Measurements from ENCODE around the gene EPS15. TPM values are rescaled to one million over a fixed set of nuclear protein-coding genes. Genes with fewer than 3 reads are reported as not detected.

EPS15 gene
- total and polyA plus RNA-seq, 10 of the 15 experiments (the other 5 are each of a cell fraction or from before 2014, with no cell fraction given): 24.7 to 87.8 (median 56.3) TPM

- WGBS (ENCODE audit: insufficient coverage, insufficient replicate concordance, low lambda C conversion rate, missing lambda C conversion rate): 0% methylated on average over 3 of the region's 3 CpGs
- RAD21 ChIA-PET (ENCODE audit: unreplicated experiment): interaction anchor here (1.3 to 7.2 kb wide), 10 partner anchors 9 to 220 kb away, joined by 4 to 111 read pairs (median 6); partner anchors contain the start of gene EPS15
- POLR2A ChIA-PET: interaction anchor here (1.1 to 6.8 kb wide), 6 partner anchors 10 to 62 kb away, joined by 3 to 83 read pairs (median 6); partner anchors contain the start of gene EPS15
- Histone ChIP-seq H3K27me3 (replicated peaks in 1 of 2; ENCODE audit: control insufficient read depth in 2 of 2, insufficient read depth in 2 of 2, low read length in 1 of 2) (no peaks in the 10 kb centered on the region), H3K36me3 (ENCODE audit: control insufficient read depth in 2 of 2, insufficient read depth in 2 of 2, low read length in 1 of 2) (peaks cover 0 to 2% of the 10 kb centered on the region in 2 experiments; a peak in 1 of 4 replicates), H3K4me1 (ENCODE audit: control insufficient read depth, insufficient read depth, low read length) (peaks cover 37% of the 10 kb centered on the region), H2AFZ (ENCODE audit: control insufficient read depth, low read depth, low read length) (no peak overlapping the region; the same call in 1 of the 2 replicates), H3K27ac (ENCODE audit: control insufficient read depth, insufficient read depth) (peak overlapping the region; percentile 74), H3K9me3 (replicated peaks; ENCODE audit: control insufficient read depth, insufficient read depth, low read length) (no peaks in the 10 kb centered on the region; the same call in 1 of the 3 replicates), H3K9ac (ENCODE audit: control insufficient read depth, insufficient read depth, low read length) (0 out of 2 replicates have a peak overlapping the region, but pooled peaks have one; percentile 27), H4K20me1 (ENCODE audit: control insufficient read depth, insufficient read depth) (no peaks in the 10 kb centered on the region), H3K4me3 (peak overlapping the region; percentile 25; the same call in 1 of the 2 replicates), H3K79me2 (ENCODE audit: control insufficient read depth, insufficient read depth, low read length) (peaks cover 97% of the 10 kb centered on the region), H3K4me2 (ENCODE audit: control insufficient read depth, insufficient read depth) (peak overlapping the region; percentile 75)
- BruUV-seq (replicated peaks): no TSS peak
- no peak for FAIRE-seq
- intact Hi-C loops (cut with micrococcal nuclease; ENCODE audit: unreplicated experiment) (no loop called here), in situ Hi-C loops (cut with MboI) (no loop called here)
- SMC1A ChIA-PET (ENCODE audit: uncharacterized antibody, unreplicated experiment): interaction anchor here (0.9 to 10.1 kb wide), 9 partner anchors 12 to 250 kb away, joined by 3 to 147 read pairs (median 5); partner anchors contain the start of gene EPS15
- CTCF ChIA-PET: interaction anchor here (1.2 to 2.5 kb wide), 5 partner anchors 10 to 61 kb away, joined by 3 to 19 read pairs (median 5); partner anchors contain the start of gene EPS15
- DNase-seq (ENCODE audit: low read depth, low spot score): no peak
- peak; percentile 40 for ATAC-seq
- TF ChIP-seq FOS (IDR thresholded peaks at IDR 0.05; ENCODE audit: borderline replicate concordance, extremely low read depth, insufficient read length): no peak
- TF ChIP-seq RBBP5 (conservative IDR thresholded peaks at IDR 0.05): no peak
- TF ChIP-seq, protein P1, sequence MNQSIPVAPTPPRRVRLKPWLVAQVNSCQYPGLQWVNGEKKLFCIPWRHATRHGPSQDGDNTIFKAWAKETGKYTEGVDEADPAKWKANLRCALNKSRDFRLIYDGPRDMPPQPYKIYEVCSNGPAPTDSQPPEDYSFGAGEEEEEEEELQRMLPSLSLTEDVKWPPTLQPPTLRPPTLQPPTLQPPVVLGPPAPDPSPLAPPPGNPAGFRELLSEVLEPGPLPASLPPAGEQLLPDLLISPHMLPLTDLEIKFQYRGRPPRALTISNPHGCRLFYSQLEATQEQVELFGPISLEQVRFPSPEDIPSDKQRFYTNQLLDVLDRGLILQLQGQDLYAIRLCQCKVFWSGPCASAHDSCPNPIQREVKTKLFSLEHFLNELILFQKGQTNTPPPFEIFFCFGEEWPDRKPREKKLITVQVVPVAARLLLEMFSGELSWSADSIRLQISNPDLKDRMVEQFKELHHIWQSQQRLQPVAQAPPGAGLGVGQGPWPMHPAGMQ (IDR thresholded peaks at IDR 0.05; ENCODE audit: borderline replicate concordance): no peak
- no peak for TF ChIP-seq MTA2 (IDR thresholded peaks at IDR 0.05; ENCODE audit: low read depth)
- no peak for TF ChIP-seq EZH2 (IDR thresholded peaks at IDR 0.05; ENCODE audit: borderline replicate concordance, control insufficient read depth, low read depth, low read length)
- TF ChIP-seq JUND (IDR thresholded peaks at IDR 0.05; ENCODE audit: low read depth, low read length): no peak
- no peak for TF ChIP-seq HDAC6 (IDR thresholded peaks at IDR 0.05; ENCODE audit: unreplicated experiment)
- TF ChIP-seq NFIC (IDR thresholded peaks at IDR 0.05; ENCODE audit: low read depth, low read length): peak; percentile 63; the same call in 1 of the 2 replicates
- TF ChIP-seq POLR2A (IDR thresholded peaks at IDR 0.05; ENCODE audit: low read depth, low read length): no peak
- no peak for TF ChIP-seq RFX5 (IDR thresholded peaks at IDR 0.05; ENCODE audit: low read depth, low read length)
- no peak for TF ChIP-seq SUPT20H (IDR thresholded peaks at IDR 0.05; ENCODE audit: borderline replicate concordance, control insufficient read depth, low read depth, low read length)
- TF ChIP-seq, protein P2, sequence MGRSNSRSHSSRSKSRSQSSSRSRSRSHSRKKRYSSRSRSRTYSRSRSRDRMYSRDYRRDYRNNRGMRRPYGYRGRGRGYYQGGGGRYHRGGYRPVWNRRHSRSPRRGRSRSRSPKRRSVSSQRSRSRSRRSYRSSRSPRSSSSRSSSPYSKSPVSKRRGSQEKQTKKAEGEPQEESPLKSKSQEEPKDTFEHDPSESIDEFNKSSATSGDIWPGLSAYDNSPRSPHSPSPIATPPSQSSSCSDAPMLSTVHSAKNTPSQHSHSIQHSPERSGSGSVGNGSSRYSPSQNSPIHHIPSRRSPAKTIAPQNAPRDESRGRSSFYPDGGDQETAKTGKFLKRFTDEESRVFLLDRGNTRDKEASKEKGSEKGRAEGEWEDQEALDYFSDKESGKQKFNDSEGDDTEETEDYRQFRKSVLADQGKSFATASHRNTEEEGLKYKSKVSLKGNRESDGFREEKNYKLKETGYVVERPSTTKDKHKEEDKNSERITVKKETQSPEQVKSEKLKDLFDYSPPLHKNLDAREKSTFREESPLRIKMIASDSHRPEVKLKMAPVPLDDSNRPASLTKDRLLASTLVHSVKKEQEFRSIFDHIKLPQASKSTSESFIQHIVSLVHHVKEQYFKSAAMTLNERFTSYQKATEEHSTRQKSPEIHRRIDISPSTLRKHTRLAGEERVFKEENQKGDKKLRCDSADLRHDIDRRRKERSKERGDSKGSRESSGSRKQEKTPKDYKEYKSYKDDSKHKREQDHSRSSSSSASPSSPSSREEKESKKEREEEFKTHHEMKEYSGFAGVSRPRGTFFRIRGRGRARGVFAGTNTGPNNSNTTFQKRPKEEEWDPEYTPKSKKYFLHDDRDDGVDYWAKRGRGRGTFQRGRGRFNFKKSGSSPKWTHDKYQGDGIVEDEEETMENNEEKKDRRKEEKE (IDR thresholded peaks at IDR 0.05): no peak
- peak; percentile 42; the same call in 1 of the 2 replicates for TF ChIP-seq CREB1 (IDR thresholded peaks at IDR 0.05; ENCODE audit: low read depth)
- TF ChIP-seq FOXM1 (IDR thresholded peaks at IDR 0.05; ENCODE audit: low read depth, low read length): no peak
- no peak; the same call in 1 of the 2 replicates for TF ChIP-seq ZNF207 (IDR thresholded peaks at IDR 0.05; ENCODE audit: borderline replicate concordance)
- TF ChIP-seq IRF4 (IDR thresholded peaks at IDR 0.05; ENCODE audit: low read depth, low read length): no peak
- no peak for TF ChIP-seq ZBTB4 (CRISPR knock-in tag; IDR thresholded peaks at IDR 0.05)
Observed at GRCh38 chr1:51506537-51506936, 12.5 kb downstream of the EPS15 start.
